Epithelial cell of proximal tubule (primary cell): ENCODE results near the gene GLRX3. TPM values are rescaled to one million over a fixed set of nuclear protein-coding genes. Genes with fewer than 3 reads are reported as not detected.
A peak's percentile ranks its signal among the peaks of the same experiment; 100 is the strongest.
"Not testable (repeated sequence)": the region's sequence is repeated elsewhere in the genome, so short reads cannot be mapped to it uniquely, and the experiment has no call there.

Experiments
- DNase-seq: peaks from one replicate; pipeline ENCODE4 v3.0.0-alpha.2; 2011; ENCODE audit warnings: low read depth
- H3K4me3 ChIP-seq: 2 replicates; pipeline ENCODE4 v1.5.1; 2011; ENCODE audit warnings: low read depth, mild to moderate bottlenecking, low read length
- total RNA-seq: library from RNA; depleted of rRNA; stranded (reverse); fragments of >200 nt; gene quantifications from 2 replicates; pipeline ENCODE4 v1.2.3, GENCODE V29; 2015
- TF ChIP-seq, protein P1 (sequence below): conservative IDR thresholded peaks from 2 replicates; pipeline ENCODE4 v1.5.1; 2012; ENCODE audit warnings: low read depth, mild to moderate bottlenecking, low read length

Gene GLRX3
- total RNA-seq, 1 donor from 2014 or later, result 133 TPM

DNA sequence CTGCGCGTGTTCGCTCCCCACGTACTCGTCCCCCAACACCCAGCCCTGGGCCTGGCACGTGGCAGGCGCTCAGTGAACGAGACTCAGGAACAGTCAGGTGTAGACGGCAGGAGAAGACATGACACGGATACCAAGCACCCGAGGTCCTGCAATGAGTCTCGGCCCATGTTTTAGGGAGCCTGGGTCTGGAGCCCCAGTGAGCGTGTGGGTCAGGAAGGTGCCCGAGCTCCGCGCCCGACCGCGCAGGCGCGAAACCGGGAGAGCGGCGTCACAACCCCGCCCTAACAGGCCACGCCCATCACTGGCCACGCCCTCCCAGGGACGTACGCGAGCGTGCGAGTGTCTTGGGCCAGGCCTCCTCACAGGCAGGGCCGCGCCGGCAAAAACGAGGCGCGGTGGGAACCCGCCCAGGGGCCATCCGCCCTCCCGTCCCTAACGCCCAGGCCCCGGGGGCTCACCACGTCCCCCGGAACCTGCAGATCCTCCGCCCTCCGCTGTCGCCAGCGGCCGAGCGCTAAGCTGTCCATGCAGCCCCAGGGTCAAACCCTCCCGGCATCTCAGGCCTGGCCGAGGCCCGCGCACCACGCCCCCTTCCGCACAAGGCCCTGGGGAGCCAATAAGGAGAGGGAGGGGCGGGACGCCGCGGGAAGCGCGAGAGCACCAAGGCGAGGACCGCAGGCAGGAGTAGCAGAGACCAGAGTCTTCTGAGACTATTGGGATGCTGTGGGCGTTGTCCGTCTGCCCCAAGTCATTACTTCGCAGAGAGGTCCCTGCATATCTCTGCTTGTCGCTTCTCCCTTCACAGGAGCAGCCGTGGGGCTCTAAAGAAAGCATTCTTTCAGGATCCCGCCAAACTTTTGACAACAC, 25.7 kb upstream of the GLRX3 start, which contains the start of gene C10orf143:
TSS of gene C10orf143 (minus strand) at position 585 of the 867 bp plus-strand sequence. CDS start at position 527, 58 bp downstream.
- peak within 1 kb of the TSS; percentile 89 for H3K4me3 ChIP-seq
- DNase-seq, result peak; percentile 78
- TF ChIP-seq, protein P1, sequence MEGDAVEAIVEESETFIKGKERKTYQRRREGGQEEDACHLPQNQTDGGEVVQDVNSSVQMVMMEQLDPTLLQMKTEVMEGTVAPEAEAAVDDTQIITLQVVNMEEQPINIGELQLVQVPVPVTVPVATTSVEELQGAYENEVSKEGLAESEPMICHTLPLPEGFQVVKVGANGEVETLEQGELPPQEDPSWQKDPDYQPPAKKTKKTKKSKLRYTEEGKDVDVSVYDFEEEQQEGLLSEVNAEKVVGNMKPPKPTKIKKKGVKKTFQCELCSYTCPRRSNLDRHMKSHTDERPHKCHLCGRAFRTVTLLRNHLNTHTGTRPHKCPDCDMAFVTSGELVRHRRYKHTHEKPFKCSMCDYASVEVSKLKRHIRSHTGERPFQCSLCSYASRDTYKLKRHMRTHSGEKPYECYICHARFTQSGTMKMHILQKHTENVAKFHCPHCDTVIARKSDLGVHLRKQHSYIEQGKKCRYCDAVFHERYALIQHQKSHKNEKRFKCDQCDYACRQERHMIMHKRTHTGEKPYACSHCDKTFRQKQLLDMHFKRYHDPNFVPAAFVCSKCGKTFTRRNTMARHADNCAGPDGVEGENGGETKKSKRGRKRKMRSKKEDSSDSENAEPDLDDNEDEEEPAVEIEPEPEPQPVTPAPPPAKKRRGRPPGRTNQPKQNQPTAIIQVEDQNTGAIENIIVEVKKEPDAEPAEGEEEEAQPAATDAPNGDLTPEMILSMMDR, result no peak

DNA sequence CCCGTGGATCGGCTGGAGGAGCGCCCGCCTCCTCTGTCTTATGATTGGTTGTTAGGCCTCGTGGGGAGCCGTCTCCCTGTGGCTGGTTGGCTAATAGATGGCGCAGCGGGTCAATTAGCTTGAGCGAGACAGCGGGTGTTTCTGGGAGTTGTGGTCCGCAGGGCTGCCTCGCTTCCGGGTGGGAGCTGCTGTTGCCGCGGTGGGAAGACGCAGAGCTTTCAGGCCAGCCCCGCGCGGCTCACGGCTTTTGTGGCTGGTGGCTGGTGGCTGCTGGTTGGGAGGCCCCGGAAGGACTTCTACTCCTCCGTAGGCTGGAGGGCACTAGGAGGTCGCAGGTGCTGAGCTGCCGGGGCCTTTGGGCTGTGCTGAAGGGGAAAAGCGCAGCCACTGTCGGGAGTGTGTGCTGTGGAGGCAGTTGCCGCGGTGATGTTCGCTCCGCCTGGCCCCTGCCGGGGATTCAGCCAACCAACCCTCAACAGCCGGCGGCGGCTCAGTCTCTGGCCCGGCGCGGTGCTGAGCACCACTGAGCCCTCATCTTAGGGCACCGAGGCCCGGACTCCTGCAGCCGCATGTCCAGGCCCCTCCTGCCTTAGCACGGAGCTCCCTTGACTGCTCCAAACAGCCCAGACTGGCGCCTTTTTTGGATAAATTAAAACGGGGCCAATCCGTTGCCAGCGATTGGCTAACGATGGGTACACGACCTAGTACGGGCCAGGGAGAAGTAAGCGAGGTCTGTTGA, 24.9 kb upstream of the GLRX3 start:
- DNase-seq, result peak; percentile 89
- TF ChIP-seq, protein P1, result no peak

DNA sequence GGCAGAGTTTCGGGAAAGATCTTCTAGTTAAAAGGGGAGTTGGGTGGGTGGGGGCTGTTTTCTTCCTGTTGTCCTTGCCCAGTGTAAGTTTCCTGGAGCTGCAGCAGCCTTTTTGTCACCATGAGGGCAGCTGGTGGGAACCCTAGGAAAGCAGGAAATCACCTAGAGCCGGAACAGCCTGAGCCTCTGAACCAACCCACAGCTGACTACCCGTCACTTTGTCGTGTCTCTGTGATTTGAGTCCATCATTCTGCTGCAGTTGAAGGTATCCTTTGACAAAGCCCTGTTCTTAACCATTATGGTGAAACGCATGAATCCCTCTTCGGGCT, 24.4 kb upstream of the GLRX3 start:
- DNase-seq, result no peak
- H3K4me3 ChIP-seq, result peak overlapping the region; percentile 89
- TF ChIP-seq, protein P1, result no peak

More for the DNA sequence above, 24.9 kb upstream of the GLRX3 start:
- H3K4me3 ChIP-seq, result peak overlapping the region; percentile 89

DNA sequence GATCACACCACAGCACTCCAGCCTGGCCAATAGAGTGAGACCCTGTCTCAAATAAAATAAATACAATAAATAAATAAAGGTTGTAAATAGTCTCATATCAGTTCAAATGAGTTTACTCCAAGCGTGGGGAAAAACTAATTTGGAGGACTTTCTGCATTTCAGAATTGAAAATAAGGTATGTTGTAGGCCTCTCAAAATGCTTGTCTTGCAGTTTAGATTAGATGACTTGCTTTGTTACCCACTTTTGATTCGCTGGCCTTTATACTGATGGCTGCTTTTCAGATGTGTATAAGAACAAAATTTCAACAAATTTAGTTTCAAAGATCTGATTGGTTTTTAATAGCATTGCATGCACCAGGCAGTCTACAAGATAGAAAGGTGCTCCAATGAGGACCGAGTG, 23.4 kb upstream of the GLRX3 start:
- DNase-seq, result no peak
- TF ChIP-seq, protein P1, result no peak
- no peak overlapping the region for H3K4me3 ChIP-seq

DNA sequence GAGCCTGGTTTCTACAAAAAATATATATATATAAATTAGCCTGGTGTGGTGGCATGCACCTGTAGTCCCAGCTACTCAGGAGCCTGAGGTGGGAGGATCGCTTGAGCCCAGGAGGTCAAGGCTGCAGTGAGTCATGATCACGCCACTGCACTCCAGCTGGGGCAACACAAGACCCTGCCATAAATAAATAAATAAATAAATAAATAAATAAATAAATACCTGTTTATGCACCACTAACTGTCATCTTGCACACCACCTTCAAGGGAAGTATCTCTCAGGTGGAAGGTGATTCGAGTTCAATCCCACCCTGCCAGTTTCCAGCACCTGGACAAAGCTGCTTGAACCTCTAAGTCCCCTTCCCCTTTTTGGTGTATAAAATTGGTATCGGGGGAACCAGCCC, 19.2 kb upstream of the GLRX3 start:
- DNase-seq, result not testable (repeated sequence)

DNA sequence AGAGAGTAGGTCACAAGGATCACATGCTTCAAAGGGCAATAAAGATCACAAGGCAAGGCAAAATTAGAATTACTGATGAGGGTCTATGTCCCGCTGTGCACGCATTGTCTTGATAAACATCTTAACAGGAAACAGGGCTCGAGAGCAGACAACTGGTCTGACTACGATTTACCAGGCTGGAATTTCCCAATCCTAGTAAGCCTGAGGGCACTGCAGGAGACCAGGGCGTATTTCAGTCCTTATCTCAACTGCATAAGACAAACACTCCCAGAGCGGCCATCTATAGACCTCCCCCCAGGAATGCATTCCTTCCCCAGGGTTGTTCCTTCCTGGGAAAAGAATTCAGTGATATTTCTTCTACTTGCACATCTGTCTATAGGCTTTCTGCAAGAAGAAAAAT, 18.7 kb upstream of the GLRX3 start:
- not testable (repeated sequence) for DNase-seq

More for the DNA sequence above, 19.2 kb upstream of the GLRX3 start:
- H3K4me3 ChIP-seq, result not testable (repeated sequence)

DNA sequence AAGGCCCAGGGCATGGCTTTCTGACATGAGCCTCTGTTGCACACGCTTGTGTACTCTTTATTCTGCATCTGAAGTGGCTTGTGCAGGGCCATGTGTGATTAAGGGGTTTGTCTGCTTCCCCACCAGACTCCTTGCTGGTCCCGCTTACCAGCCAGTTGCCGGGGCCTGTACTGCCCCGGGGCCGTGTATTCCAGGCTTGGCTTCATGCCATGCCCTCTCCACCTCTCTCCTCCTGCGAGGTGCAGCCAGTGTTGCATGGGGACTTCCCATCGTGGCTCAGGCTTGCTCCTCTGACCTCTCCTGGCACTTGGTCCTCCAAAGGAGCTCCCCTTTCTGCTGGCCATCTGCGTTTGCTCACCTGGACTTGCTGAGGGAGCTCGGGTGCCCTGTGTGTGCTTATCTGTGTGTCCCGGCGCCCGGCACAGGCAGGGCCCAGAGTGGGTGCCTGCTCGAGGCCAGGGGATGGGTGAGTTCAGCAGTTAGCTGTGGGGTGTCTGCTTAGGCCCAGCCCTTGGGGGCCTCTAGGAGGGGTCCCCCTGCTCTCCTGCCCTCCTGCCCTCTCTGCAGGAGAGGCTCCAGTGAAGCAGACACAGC, 14.6 kb upstream of the GLRX3 start:
- no peak overlapping the region for H3K4me3 ChIP-seq
- no peak for DNase-seq
- TF ChIP-seq, protein P1, result no peak

More for the DNA sequence above, 18.7 kb upstream of the GLRX3 start:
- H3K4me3 ChIP-seq, result not testable (repeated sequence)
